GM19452 (cell line): ENCODE results near the gene TYMS.

Experiments used
- ATAC-seq: cut with Tn5 transposase; IDR thresholded peaks from one replicate; pipeline ENCODE4 v1.9.1; 2021; ENCODE audit not compliant: unreplicated experiment

TYMS gene

DNA sequence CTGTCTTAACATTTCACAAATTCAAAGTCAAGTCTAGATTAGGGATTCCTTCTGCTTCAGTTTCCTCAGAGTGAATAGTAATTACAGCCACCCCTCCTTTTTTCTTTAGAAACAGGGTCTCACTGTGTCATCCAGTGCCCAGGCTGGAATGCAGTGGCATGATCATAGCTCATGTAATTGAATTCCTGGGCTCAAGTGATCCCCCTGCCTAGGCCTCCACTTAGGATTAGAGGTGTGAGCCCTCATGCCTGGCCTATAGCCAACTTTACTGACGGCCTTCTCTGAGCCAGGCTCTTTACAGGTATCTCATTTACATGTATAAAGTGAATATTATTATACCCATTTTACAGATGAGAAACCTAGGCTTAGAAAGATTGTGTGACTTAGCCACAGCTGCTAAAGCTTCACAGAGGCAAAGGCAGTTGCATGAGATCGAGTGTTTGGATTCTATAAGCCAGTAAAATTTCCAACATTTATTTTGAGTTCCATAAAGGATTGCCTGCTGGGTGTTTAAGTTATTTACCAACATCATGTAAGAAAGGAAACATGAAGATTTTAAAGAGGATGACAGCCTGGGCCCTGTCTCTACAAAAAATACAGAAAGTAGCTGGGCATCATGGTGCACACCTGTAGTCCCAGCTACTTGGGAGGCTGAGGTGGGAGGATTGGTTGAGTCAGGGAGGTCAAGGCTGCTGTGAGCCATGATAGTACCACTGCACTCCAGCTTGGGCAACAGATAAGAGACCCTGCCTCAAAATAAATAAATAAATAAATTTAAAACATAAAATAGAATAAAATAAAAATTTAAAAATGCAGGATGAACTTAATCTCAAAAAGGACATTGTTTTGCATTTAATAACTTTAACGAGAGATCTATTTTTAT is 53.2 kb downstream of the TYMS start:
- ATAC-seq = no peak

DNA sequence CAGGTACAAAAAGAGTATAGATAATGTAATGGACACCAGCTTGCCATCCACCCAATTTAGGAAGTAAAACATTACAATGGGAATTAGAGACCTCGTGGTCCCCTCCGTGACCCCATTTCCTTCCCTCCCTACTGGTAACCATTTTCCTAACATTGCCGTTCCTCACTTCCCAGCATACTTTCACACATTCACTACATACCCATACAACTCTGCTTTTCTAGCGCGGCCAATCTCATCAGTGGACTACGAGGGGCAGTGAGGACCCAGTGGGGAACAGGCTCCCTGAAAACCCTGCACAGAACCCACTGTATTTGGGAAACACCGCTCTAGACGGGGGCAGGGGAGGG is 53.8 kb downstream of the TYMS start:
- ATAC-seq = peak; percentile 4

DNA sequence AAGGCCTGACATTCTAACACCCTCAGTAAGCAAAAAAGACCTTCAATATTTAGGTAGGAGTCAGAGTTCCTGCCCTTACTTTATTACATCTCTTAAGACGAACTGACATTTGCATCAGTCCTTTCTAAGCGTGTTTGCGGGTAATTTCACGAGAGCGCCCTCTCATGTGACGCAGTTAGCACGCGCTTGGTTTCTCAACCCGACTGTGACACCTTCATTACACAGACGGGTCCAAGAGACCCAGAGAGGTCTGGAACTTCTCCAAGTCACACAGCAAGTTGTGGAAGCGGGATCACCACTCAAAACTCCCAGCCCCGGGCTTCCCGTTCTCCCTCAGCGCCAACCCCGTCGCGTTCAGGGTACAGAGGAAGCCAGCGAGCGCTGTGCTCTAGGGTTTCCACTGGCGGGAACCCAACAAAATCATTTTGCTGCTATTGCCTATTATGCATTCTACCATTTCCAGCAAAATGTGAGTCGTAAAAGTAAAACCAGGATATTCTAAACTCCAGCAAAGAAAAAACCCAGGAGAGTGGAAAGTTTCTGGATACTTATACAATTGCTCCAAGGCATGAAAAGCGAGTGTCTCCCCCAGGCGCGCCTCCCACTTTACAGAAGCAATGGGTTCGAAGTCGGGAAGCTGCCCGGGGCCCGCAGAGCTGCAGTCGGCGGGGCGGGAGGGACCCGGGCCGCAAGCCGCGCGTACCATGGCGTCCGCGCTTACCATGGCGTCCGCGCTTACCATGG is 54.4 kb downstream of the TYMS start:
- peak; percentile 51 for ATAC-seq

- peak; percentile 90 for ATAC-seq
Observed at GRCh38 chr18:712401-713134, 55.1 kb downstream of the TYMS start, which contains the start of gene ENOSF1. ENOSF1 (minus strand) TSS chr18:712630; CDS start chr18:712587, 43 bp downstream.

DNA sequence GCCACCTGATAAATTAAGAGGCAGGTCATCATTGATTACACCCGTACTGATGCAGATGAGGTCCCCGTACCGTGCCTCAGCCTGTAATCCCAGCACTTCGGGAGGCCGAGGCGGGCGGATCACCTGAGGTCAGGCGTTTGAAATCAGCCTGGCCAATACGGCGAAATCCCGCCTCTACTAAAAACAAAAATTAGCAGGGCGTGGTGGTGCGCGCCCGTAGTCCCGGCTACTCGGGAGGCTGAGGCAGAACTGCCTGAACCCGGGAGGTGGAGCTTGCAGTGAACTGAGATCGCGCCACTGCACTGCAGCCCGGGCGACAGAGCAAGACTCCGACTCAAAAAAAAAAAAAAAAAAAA is 55.7 kb downstream of the TYMS start:
- no peak for ATAC-seq

- no peak for ATAC-seq
Observed at GRCh38 chr18:715626-716025, 58.2 kb downstream of the TYMS start.

DNA sequence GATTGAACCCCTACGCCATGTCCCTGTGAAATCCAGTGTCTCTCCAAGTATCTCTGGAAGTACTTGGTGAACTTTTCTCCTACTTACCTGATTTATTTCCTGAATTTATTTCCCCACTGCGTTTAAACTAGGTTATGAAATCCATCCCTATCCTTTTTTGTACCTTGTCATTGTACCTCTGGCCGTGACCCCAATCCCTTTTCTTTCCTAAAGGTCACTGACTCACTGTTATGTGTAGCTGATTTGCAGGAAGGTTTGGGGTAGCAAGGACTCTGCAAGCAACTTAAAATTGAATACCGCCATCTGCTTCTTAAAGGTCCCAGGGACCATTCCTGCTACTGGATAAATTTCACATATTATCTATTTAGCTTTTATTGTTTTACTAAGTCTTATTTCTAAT is 59.5 kb downstream of the TYMS start:
- no peak for ATAC-seq
